Measurements from ENCODE around the gene HACL1.

Gene HACL1

GRCh38 chr3:15601399-15602145, at the start of gene HACL1, which contains the start of gene BTD:
Gene HACL1, minus strand, starts transcription at chr3:15601569. Its CDS starts 106 bp downstream, at chr3:15601463.
Gene BTD, plus strand, starts transcription at chr3:15601745. Its CDS starts 33,695 bp downstream, at chr3:15635440.
- DNase-seq: no peak

DNA sequence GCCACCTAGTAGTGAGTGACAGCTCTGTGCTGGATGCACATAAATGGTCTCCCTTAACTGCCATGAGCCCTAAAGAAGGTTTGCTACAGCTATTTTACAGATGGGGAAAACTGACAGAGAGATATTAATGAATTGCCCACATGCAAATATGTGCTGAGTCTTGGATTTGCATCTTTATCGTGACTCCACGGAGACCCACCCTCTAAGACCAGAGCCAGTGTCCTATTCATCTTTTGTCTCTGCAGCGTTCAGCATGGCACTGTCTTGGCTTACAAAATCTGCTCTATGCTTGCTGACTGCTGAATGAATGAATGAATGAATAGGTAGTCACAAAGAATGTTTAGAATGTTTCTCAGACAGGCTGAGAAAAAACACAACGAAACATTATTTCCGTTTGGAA, 48.5 kb upstream of the HACL1 start:
- DNase-seq: no peak

- no peak for DNase-seq
Observed at GRCh38 chr3:15649341-15649740, 48.0 kb upstream of the HACL1 start.

- no peak for DNase-seq
Observed at GRCh38 chr3:15647611-15648167, 46.3 kb upstream of the HACL1 start.

- DNase-seq: no peak
Observed at GRCh38 chr3:15646851-15647511, 45.6 kb upstream of the HACL1 start.

GRCh38 chr3:15645740-15646501, 44.6 kb upstream of the HACL1 start:
- DNase-seq: no peak

DNA sequence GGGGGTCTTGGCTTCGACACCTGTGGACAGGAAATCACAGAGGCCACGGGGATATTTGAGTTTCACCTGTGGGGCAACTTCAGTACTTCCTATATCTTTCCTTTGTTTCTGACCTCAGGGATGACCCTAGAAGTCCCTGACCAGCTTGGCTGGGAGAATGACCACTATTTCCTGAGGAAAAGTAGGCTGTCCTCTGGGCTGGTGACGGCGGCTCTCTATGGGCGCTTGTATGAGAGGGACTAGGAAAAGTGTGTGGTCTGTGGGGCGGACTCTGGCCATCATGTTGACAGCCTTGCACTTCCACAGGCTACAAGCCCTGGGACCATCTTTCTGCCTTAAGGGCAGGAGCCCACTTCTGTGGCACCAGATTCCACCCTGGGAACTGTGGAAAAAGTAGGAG, 43.9 kb upstream of the HACL1 start:
- no peak for DNase-seq

DNA sequence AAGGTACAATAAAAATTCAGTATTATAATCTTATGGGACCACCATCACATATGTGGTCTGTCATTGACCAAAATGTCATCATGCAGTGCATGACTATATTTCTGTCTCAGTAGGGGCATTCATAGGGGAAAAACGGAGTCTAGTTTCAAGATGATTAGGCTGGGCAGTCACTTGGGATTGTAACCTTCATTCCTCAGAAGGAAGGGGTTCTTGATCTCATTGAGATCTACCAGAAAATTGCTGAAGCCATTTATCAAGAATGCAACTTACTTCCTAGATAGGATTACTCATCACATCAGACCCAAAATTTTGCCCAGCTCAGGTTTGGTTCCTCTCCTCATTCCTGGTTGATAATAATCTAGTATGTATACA, 37.5 kb upstream of the HACL1 start:
- DNase-seq: no peak

- DNase-seq: no peak
Observed at GRCh38 chr3:15638193-15638890, 37.0 kb upstream of the HACL1 start.

GRCh38 chr3:15637131-15637951, 36.0 kb upstream of the HACL1 start:
- DNase-seq: no peak

- DNase-seq: no peak
Observed at GRCh38 chr3:15636028-15636709, 34.8 kb upstream of the HACL1 start.

- no peak for DNase-seq
Observed at GRCh38 chr3:15635121-15635661, 33.8 kb upstream of the HACL1 start.

- no peak for DNase-seq
Observed at GRCh38 chr3:15634671-15635070, 33.3 kb upstream of the HACL1 start.

GRCh38 chr3:15633766-15634598, 32.6 kb upstream of the HACL1 start:
- DNase-seq: no peak

GRCh38 chr3:15633159-15633558, 31.8 kb upstream of the HACL1 start:
- DNase-seq: no peak

DNA sequence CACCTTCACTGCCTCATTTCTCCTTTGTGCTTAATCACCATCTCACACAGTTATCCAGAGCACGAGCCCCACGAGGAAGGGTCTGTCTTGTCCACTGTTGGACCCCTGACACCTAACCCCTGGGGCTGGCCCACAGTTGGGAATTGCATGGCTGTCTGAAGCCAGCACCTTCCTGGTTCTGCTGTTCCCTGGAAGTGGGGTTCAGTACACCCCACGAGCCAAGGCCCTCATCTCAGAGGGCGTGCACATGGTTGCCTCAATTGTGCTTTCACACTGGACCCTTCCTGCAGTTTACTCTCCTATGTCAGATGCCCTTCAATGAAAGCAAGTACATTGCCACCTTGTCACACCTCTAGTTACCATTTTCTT, 30.8 kb upstream of the HACL1 start:
- no peak for DNase-seq

DNA sequence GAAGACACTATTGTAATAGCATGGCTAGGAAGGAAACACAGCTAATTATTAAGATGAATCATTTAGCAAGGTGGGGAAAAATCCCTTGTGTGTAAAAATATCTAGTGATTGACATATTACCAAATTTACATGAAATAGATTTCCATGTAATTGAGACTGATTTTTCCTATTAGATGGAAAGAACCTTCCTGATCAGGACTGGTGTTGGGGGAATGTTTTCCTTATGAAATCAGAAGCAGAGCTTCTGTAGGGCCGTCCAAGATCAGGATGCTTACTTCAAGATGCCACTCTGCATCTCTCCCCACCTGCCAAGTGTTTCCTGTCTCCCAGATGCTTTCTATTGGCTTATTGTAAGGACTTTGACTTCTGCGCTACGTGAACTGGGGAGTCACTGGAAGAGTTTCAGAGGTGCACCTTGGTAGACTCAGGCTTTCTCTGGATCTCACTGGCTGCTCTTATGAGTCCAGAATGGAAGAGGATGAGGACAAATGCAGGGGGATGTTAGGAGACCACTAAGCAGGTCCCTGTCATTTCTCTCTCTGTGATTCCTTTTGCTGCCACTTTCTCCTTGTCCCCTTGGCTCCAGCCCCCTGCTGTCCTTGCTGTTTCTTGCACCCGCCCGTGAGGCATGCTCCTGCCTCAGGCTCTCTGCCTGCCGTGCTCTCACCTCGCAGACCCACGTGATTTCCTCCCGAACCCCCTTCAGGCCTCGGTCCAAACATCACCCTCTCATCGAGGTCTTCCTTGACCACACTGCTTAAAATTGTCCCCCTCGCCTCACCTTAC, 30.2 kb upstream of the HACL1 start:
- DNase-seq: no peak

DNA sequence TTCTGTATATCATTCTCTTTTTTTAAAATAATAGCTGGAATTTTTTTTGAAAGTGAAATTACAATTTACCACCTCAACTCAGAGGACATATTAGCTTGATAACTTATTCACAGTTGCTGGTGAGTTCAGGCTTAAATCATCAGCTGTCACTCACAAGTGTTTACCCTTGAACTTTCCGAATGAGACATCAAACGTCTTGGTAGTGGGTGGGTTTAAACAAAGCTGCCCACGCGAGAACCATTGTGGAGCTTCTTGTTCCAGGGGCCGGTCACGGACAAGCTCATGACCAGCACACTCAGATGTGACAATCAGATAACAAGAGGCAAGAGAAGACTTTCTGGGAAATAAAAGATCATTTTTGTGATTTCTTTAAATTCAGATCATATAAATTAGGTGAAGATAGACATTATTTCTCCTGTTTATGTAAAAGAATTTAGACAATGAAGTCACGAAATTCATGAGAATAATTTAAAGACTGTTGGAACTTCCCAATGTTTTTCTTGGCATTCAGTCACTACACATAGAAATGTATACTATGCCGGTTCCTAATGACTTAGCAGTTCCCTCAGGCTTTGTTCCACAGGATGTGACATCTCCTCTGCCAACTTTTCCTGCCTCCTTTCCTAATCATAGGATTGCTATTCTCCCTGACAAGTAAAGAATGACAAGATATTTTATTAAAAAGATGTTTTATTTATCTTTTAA, 29.4 kb upstream of the HACL1 start:
- DNase-seq: no peak

All from NCI-H187 (cell line).